ENCODE results near the gene CC2D2A.

Gene CC2D2A

DNA sequence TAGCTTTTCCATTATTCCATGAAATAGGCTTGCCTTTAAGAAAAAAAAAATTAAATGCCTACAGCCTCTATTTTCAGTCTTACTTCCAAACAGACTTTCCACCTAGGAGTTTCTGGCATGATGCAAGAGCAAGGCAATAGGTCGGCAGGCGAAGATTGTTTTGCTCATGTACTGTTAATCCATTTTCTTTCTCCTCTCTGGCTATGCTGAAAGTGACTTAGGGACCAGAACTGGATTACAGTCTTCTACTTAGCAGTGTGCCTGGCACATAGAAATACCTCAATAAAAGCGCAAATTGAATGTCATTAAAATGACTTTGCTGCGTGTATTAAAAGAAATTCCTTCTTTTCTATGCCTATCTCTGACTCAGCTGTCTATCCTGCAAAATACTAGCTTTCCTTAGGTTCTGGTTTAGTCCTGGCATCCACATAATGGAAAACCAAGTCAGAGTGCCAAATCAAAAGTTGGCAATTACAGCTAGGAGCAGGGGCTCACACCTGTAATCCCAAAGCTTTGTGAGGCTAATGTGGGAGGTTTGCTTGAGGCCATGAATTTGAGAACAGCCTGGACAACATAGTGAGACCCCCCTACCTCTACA lies 51.9 kb downstream of the CC2D2A start:
- no peak for DNase-seq

DNA sequence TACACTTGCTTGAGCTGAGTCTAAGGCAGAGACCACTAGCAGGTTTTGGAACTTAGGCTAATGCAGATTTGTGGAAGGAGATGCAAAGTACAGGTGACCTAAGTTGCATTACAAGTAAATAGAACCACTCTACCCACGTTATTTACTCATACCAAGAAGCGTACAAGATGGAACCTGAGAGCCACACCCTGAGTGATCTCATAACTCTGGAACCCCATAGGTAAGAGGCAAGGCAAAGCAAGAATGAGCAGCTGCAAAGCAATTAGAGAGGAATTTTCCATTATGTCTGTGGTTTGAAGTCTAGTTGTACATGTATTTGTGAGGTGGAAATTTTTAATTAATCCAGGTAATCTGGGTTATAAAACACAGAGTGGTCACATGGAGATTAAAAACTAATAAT lies 55.4 kb downstream of the CC2D2A start:
- no peak for DNase-seq

DNA sequence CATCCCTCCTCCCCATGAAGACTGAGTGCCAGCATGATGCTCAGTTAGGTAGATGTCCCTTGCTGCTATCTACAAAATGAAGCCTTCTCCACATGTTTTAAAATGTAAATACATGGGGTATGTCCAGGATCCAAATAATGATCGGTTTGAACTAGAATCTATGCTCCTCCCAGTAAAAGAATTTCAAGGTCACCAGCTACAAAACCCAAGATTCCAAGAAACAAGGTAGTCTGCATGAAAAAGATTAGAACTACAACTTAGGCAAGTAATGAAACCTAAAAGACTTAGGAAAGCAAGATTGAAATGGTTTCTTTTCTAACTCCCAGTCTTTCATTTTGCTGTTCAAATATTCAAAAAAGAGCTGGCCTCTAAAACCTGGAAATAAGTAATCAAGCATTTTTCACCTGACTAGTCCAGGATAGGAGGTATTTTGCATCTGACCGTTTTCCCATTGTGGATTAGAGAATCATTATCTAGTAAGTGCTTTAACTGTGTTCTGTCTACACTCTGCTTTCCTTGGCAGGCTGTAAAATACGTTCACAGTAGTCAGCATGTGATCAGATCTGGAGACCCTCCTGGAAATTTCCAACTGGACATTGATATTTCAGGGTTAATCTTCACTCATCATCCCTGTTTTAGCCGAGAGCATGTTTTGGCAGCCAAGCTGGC lies 57.4 kb downstream of the CC2D2A start:
- no peak for DNase-seq

DNA sequence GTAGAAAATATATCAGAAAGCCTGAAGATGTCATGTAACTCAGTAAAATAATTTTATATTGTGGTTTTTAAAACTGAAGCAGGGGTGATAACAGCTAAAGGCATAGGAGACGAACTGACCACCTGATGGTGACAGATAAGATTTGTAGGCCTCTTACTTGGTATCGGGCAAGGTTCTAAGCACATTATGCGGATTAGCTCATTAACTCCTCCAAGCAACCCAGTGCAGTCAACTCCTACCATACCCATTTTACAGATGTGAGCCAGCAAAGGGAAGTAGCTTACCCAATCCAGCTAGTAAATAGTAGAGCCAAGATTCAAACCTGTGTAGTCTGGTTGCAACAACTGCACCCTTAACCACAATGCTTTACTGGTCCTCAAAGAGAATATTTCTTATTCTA lies 62.1 kb downstream of the CC2D2A start:
- no peak for DNase-seq

DNA sequence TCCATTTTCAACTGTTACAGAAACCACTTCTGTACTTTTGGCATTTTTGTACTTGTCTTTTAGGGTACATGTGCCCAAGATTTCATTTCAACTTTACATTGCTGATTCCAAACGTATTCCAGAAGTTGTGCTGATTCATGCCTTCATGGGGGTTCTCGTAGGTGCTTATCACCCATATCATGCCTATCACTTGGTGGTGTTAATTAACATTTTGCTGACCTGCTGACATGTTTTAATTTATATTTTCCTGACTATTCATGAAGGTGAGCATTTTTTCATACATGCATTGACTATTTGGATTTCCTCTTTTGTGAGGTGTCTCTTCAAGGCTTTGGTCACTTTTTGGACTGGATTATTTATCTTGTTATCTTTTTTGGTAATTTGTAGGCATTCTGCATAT lies 64.1 kb downstream of the CC2D2A start:
- DNase-seq = no peak

DNA sequence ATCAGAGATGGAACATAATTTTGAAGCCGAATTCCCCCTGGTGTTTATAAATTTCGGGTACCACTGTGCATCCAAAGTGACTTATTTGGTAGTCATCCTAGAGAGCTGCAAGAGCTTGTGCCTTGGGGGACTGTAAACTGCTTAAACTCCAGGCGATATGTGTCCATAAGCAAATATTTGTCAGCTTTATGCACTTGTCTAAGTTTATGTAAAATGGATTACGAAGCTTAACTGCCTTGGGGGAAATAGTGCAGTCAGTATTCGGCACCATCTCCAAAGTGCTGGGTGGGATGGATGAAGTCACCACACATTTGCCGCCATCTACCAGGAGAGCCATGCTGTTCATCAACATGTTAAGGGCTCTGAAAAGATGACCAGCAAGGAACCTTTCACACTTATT lies 65.9 kb downstream of the CC2D2A start:
- DNase-seq = no peak

DNA sequence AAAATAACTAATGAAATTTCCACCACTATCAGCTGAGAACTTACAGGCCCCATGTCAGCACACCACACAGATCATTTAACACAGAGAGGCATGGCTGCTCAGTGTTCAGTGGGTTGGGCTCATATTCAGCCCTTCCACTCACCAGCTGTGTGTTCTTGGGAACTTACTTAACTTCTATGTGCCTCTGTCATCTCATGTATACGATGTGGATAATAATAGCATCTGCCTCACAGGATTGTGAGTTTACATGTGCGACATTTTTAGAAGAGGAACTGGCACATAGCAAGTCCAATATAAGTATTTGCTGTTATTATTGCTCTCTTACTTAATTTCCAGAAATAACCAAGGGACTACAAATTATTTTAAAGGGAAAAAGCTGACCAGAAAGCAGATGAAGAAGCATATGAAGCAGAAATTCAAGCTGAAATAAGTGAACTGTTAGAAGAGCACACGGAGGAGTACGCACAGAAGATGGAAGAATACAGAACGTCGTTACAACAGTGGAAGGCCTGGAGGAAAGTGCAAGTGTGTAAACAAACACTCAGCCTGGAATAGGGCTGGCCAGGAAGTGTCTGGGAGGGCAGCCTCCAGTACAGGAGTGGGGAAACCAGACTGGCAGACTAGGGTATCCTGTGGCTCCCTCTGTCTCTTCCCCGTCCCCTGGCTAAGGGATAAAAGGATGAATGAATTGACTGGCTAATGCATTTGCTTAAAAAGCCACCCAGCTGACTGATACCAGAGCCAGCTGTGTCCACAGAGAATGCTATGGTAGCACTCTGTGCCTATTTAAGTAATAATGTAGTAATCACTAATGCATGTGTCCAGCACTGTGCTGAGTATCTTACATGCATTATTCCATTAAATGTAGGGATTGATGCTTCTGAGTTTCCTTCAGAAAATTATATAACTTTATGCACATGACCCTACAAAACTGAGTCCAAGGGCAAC lies 67.1 kb downstream of the CC2D2A start:
- no peak for DNase-seq

DNA sequence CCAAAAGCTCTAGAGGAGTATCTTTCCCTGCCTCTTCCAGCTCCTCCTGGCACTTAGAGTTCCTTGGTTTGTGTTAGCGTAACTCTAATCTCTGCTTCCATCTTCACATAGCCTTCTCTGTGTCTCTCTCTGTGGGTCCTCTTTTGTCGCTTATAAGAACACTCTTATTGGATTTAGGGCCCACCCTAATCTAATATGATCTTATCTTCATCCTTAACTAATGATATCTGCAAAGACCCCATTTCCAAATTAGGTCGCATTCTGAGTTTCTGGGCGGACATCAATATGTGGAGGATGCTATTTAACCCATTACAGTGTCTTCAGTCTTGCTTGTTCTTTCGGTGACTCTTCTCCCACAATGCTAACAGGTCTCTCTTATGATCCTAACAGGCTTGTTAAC lies 72.3 kb downstream of the CC2D2A start:
- no peak for DNase-seq

DNA sequence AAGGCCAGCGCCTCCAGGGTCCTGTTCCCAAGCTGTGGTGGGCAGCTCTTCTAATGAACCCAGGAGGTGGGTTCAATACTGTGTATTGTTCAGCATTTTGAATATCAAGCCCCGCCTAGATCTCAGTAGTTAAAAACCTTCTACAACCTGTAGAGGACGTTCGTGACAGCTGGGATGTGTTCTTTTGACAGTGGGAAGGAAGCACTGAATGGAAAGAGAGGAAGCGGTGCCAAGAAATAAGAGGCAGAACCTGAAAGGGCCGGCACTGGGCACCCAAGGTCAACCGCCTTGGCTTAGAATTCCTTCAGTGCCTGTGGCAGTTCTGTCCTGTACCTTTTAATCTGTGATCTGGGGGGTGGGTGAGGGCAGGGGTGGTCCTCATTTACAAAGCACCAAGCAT lies 73.1 kb downstream of the CC2D2A start:
- DNase-seq = no peak

DNA sequence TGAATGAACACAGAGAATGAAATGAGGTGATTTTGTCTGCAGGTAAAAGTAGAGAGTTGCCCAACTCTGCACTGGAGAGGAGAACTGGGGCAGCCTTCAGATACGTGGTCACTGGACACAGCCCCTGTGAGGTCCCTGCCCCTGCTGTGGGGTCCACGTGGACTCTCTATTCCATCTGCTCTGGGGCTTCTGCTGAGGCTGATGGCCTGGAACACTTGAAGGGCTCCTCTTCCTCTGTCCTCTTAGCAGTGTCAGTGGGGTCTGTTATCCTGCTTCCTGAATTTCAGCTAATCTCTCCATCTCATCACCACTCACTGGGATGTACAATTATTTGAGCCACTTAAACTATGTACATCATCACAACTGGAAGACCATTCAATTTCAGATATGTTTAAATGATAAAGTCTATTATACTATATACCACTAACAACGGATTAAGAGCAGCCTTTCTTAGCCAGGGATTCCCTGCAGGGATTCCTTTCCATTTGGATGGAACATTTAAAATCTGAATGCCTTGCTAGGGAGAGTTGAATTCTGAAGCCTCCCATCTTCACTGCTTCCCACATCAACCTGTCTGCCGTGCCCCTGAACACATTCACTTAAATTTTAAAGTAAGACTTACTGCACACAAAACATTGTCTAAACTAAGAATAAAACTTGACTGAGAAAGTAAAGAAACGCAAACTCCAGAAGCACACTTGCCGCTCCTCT lies 74.0 kb downstream of the CC2D2A start:
- no peak for DNase-seq

DNA sequence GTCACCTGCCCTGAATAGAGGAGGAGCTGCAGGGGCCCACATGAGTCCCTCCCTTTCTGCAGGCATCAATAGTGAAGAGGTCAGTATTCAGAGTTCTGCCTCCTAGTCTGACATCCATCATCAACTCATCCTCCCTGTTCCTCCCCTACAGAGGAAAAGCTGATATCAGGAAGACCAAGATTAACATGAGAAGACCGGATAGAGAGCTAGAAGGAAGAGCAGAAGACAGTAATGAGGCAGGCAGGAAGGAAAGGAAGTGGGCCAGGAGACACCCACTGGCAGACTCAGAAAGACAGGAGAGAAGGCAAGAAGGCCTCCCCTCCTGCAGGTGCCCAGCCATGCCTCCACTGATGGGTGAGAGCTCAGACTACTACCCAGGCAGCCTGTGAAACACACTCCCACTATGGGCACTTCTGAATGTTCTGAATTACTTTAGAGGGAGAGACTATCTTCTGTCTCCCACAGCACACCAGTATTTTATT lies 74.6 kb downstream of the CC2D2A start:
- DNase-seq = no peak

DNA sequence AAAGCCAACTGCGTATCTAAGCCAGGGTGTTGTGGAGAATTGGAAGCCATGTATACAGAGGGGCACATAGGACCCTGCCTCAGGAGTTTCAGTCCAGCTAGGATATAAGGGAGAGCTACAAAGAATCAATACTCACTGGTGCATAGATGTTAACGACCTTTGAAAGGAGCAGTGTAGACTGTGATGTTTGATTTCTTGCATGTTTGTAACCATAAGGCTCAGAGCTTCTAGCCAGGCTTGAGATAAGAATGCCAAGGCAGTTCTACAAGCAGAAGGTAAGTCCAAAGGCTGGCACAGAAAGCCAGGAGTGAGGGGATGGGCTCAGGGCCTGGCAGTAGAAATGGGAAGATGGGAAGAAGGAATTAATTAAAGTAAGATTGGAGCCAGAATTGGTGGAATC lies 75.7 kb downstream of the CC2D2A start:
- no peak for DNase-seq

DNA sequence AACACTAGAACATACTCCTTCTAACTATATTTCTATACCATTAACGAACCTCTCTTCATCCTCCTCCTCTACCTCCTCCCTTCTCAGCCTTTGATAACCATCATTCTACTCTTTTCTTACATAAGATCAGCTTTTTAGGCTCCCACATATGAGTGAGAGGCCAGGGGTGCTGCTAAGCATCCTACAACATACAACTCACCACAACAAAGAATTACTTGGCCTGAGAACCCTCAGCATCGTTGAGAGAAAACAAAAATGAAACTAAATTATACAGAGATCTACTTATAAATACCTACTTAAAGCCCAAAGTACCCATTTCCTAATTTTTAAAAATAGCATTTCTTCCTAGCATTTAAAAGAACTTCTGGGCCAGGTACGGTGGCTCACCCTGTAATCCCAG lies 77.7 kb downstream of the CC2D2A start:
- no peak for DNase-seq

DNA sequence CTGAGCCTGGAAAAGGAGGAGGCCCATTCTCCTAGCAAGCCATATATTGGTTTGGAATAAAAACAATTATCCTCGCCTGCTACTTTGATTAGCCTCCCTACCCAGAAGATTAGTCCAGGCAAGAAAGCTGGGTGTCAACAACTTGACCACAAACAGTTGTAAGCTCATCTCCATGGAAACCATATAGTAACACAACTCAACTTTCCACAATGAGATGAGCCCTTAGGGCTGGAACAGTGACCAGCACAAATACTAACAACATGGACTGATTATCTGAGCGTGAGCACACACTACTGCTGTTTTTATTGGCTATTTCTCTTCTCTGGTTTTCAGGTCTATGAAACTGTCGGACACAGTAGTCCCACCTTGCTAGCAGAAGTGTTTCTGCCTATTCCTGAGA lies 80.8 kb downstream of the CC2D2A start:
- DNase-seq = no peak

DNA sequence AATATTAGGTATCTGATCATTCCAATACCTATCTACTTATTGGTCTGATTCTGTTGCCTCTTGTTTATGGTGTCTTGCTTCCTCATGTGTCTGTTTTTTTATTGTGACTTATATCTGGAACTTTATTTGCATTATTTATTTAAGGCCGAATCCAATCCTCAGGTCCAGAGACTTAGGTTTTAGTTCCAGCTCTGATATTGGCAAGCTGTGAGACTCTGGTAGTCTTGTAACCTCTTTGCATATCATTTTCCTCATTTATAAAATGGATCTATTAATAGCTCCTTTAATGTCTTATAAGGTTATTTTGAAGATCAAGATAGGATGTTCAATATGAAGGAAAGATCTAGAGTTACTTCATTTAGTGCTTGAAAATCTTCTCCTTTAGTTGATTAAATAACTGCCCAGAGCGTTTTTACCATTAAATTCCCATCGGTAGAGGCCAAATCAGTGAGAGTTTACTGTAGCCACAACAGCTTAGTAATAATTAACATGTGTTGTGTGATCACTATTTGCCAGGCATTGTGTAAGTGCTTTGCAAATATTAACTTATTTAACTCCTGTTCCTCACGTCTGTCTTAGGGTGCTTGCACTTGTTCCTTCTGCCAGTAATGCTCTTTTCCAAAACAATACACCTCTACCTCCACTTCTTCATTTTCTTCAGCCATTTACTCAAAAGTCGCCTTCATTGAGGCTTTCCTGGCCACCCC lies 82.2 kb downstream of the CC2D2A start:
- DNase-seq = no peak

DNA sequence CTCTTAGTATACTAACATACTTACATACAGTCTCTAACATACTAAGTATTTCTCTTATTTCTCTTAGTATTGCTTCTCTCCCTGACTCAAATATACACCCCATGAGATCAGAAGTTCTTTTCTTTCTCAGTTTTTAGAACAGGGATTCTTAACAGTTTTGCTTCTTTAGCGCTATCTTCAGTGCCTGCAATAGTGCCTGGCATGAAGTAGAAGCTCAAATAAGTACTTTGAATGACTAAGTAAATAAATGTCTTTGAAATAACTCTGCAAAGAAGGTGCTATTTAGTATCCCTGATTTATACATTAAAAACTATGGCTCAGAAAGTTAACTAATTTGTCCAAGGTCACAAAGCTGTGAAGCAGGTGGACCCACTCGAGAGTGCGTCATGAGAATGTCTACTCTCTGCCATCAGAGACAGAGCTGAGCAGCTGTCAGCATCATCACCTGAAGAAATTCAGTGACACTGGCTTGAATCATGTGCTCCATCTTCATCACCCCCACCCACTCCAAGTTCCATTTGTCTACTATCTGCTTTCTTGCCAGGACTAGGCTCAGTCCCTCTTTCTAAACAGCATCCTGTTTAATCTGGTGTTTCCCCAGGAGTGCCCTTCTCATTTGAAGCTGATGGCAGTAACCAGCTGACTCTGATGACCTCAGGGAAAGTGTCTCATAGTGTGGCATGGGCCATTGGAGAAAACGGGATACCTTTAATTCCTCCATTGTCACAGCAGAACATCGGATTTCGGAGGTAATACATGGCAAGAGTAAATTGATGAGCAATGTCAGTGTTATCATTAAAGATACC lies 83.1 kb downstream of the CC2D2A start:
- no peak for DNase-seq

DNA sequence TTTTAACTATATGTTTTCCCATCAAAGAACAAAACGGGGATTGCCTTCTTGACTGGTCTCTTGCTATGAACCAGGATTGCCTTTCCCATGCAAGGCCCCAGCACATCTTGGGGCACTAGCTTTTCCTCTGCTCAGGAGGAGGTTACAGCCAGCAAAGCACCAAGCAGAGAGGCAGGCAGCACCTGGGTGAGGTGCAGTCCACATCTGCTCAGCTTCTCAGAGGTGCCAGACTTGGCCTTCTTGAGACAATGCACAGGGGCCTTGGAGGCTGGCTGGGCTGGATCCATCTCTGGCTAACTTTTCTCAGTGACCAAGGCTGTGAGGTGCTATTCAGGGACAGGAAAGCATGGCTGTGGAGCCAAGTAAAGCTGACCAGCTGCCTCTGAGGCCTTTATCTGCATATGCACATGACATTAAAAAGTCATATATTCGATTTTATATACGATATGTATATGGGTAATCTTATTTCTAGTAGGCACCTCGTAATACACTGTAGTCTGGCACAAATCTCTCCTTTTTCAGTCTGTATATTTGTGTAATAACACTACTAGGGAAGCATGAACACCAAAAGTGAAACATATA lies 86.9 kb downstream of the CC2D2A start:
- DNase-seq = no peak

DNA sequence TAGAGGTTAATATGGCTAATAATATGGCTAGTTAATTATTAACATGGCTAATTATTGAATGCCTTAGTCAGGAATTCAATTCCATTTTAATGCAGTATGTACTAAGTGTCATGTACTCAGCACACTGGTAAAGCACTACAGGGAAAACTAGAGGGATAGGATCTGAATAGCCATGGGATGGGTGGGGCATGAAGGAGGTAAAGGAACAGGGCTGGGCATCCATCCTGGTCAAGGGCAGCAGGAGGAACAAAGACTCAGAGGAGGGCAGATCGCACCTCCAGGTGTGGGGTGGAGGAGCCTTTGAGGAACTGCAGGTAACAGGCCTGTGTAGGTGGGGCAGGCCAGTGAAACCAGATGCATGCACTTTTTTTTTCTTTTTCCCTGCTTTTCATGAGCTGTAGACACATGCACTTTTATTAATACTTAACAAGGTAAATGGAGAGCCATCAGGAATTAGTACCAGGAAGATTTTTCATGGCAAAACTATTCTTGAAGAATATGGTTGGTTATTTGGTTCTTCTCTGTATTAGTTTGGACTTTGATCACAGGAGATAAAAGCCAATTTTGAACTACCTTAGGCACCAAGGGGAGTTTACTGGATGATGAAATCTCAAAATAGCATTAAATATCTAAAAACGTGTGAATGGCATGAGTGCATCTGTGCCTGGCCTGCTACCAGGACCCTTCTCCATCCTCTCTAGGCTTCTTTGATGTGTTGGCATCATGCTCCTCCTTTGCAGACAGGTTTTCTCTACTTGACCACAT lies 88.3 kb downstream of the CC2D2A start:
- no peak for DNase-seq

DNA sequence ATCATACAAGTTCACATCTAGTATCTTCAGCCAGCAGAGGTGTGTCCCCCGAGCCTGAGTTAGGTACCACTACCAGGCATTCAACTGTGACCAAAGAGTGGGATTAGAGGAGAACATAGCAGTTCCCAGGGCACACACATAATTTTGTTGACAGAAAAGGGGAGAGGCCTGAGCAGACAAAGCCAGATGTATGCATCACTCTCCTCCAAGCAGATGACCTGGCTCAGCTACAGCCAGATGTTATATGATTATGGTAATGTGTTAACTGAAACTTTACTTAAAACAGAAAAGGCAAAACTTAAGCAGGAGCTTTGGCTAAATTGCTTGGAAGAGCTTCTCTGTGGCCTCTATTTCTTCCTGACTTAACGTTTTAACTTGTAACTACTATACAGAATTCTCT lies 88.9 kb downstream of the CC2D2A start:
- DNase-seq = no peak

DNA sequence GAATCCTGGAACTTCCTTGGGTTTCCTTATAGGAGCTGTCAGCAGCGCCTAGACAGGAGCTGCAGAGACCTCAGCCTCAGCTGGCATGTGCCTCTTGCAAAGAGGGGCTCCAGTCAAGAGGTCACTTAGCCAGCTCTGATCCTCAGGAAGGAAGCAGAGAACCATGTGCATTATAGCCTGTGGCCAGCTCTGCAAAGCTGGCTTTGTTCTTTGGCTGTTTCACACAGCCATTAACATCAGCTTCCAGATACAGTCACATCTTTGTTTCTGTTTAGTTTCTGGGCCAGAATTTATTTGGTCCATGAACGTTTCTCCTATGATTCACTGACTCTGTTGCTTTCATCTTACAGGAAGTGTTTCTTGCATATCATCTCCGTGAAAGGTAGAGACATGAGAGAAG lies 92.4 kb downstream of the CC2D2A start:
- no peak for DNase-seq

DNA sequence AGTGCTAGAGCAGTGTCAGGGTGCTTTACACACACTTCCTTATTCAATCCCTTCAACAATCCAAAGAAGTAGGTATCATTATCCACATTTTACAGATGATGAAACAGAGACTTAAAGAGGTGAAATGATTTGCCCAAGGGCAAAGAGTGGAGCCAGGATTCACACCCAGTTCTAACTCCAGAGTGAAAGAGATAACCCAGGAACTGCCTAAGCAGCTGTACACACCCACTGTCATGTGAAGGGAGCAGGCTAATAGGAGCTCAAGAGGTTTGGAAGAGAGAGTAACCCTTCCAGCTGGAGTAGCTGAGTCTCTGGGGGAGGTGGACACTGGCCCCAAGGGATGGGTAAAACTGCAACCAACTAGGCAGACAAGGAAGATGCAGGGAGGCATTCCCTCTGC lies 92.9 kb downstream of the CC2D2A start:
- DNase-seq = no peak

Measured in NCI-H1694 treated with DMSO at 0.1 percent for 48 hours (cell line).